Caco-2 (cell line): ENCODE measurements around the gene MACROH2A2. TPM values are rescaled to one million over a fixed set of nuclear protein-coding genes. Genes with fewer than 3 reads are reported as not detected.

ENCODE experiments used
- BruUV-seq: library from RNA; stranded (reverse); fragments of 400-500 nt; replicated peaks from 2 replicates; lab custom pipeline; 2021; lab: Mats Ljungman, UMichigan
- CTCF ChIA-PET: fragments of 300-600 bp; sonication (Branson Sonifier 250); formaldehyde crosslinking; loops from one replicate; lab custom pipeline; 2022; ENCODE audit warnings: antibody characterized with exemption; lab: Charles Lee
- POLR2A ChIA-PET: fragments of 300-600 bp; sonication (Branson Sonifier 250); formaldehyde crosslinking; loops from one replicate; lab custom pipeline; 2022; ENCODE audit warnings: antibody characterized with exemption; lab: Charles Lee
- DNase-seq, 2 experiments: peaks; one replicate each; pipeline versions ENCODE4 v3.0.0 to v3.0.0-alpha.2; 2020 to 2022
- H3K27me3 ChIP-seq: replicated peaks from 2 replicates; pipeline ENCODE4 v1.6.0; 2011; ENCODE audit warnings: low read length; ENCODE audit not compliant: control insufficient read depth, insufficient read depth
- H3K36me3 ChIP-seq: 2 replicates; pipeline ENCODE4 v1.5.1; 2011; ENCODE audit warnings: low read length; ENCODE audit not compliant: control insufficient read depth, insufficient read depth
- H3K4me1 ChIP-seq: fragments of 250-450 bp; sonication (Bioruptor Pico); 2 replicates; pipeline ENCODE4 v1.5.1; 2020; ENCODE audit warnings: mild to moderate bottlenecking
- H3K4me3 ChIP-seq: 2 replicates; pipeline ENCODE4 v1.5.1; 2011; ENCODE audit warnings: low read depth, mild to moderate bottlenecking, control low read depth, low read length
- H3K9me3 ChIP-seq: fragments of 250-450 bp; sonication (Bioruptor Pico); 2 replicates; pipeline ENCODE4 v1.5.1; 2020; ENCODE audit warnings: mild to moderate bottlenecking, moderate library complexity
- H3K27ac Mint-ChIP-seq: one replicate; pipeline ENCODE4 v1.8.0; 2022; ENCODE audit warnings: mixed read lengths; ENCODE audit not compliant: unreplicated experiment
- H3K27me3 Mint-ChIP-seq: one replicate; pipeline ENCODE4 v1.8.0; 2022; ENCODE audit warnings: mixed read lengths; ENCODE audit not compliant: insufficient read depth, unreplicated experiment
- H3K36me3 Mint-ChIP-seq: one replicate; pipeline ENCODE4 v1.8.0; 2022; ENCODE audit warnings: mild to moderate bottlenecking, mixed read lengths; ENCODE audit not compliant: insufficient read depth, unreplicated experiment
- H3K4me1 Mint-ChIP-seq: one replicate; pipeline ENCODE4 v1.8.0; 2022; ENCODE audit warnings: low read depth, mixed read lengths; ENCODE audit not compliant: unreplicated experiment
- H3K4me3 Mint-ChIP-seq: one replicate; pipeline ENCODE4 v1.8.0; 2022; ENCODE audit warnings: mild to moderate bottlenecking, moderate library complexity, mixed read lengths; ENCODE audit not compliant: unreplicated experiment
- H3K9me3 Mint-ChIP-seq: one replicate; pipeline ENCODE4 v1.8.0; 2022; ENCODE audit warnings: mixed read lengths; ENCODE audit not compliant: unreplicated experiment
- CTCF ChIP-seq, 2 experiments: fragments of 200-600 bp in 1 of 2; IDR thresholded peaks; 1 replicate in 1 of 2; 2 replicates in 1 of 2; pipeline versions ENCODE4 v1.5.1 to v1.8.0; 2011 to 2022; ENCODE audit warnings: antibody characterized with exemption in 1 of 2, control low read depth in 1 of 2, inconsistent platforms in 1 of 2, low read depth in 1 of 2, low read length in 1 of 2, mild to moderate bottlenecking in 1 of 2, moderate library complexity in 1 of 2; ENCODE audit not compliant: insufficient read depth in 1 of 2, severe bottlenecking in 1 of 2, unreplicated experiment in 1 of 2
- intact Hi-C: fragments of 100-400 bp; cut with micrococcal nuclease; formaldehyde crosslinking; loops from one replicate; pipeline ENCODE4 v1.10.0; 2022; ENCODE audit not compliant: unreplicated experiment
- total RNA-seq: library from RNA; stranded (reverse); gene quantifications from 2 replicates; pipeline ENCODE4 v1.2.3, GENCODE V29; 2022

The MACROH2A2 gene
- total RNA-seq, 1 experiment from 2014 or later: 6.1 TPM

DNA sequence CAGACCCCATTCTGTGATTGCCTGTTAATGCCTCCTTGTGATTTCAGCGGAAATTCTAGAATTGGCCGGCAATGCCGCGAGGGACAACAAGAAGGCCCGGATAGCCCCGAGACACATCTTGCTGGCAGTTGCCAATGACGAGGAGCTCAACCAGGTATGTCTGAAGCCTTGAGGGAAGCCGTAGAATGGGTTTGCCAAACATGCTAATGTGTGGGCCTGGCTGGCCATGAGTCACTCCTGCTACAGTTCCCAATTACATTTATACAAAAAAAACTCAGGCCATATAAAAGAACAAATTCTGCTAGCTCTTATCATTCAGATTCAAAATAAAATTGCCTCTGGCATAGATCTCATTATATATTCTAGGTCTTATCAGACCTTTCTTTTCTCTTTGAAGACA is 37.4 kb downstream of the MACROH2A2 start:
- no peak for TF ChIP-seq CTCF (IDR thresholded peaks at IDR 0.05; ENCODE audit: insufficient read depth in 1 of 2, low read depth in 1 of 2, low read length in 1 of 2, severe bottlenecking in 1 of 2, unreplicated experiment in 1 of 2)
- Histone ChIP-seq H3K9me3 (no peaks in the 10 kb centered on the region), H3K4me1 (peaks cover 78% of the 10 kb centered on the region), H3K4me3 (no peak overlapping the region), H3K27me3 (no peaks in the 10 kb centered on the region), H3K36me3 (no peaks in the 10 kb centered on the region)
- Mint-ChIP-seq H3K9me3 (no peaks in the 10 kb centered on the region), H3K27me3 (no peaks in the 10 kb centered on the region), H3K36me3 (peaks cover 6% of the 10 kb centered on the region), H3K27ac (peak overlapping the region; percentile 92), H3K4me3 (peak overlapping the region; percentile 69), H3K4me1 (peaks cover 68% of the 10 kb centered on the region)
- intact Hi-C loops: loop anchor here (2.0 kb wide), 1 partner anchor 27 kb away; no protein-coding TSS in a partner anchor
- DNase-seq: peak in 1 of 2 experiments; percentile 26
- POLR2A ChIA-PET: interaction anchor here (0.6 to 2.2 kb wide), 3 partner anchors 28 to 338 kb away, joined by 3 to 22 read pairs (median 3); partner anchors contain the start of gene TYSND1
- BruUV-seq: no TSS peak
- CTCF ChIA-PET: interaction anchor here (1.8 to 6.0 kb wide), 3 partner anchors 26 to 175 kb away, joined by 4 to 54 read pairs (median 22); partner anchors contain the start of gene TYSND1

- H3K4me1 ChIP-seq: peaks cover 69% of the 10 kb centered on the region
- CTCF ChIA-PET: interaction anchor here (0.6 to 6.0 kb wide), 8 partner anchors 10 to 208 kb away, joined by 3 to 54 read pairs (median 3); partner anchors contain the start of gene TYSND1
Measured at GRCh38 chr10:70090951-70091350, 38.3 kb downstream of the MACROH2A2 start.

GRCh38 chr10:70092389-70092718 is 39.7 kb downstream of the MACROH2A2 start:
- no peak overlapping the region for H3K4me3 Mint-ChIP-seq
- H3K9me3 Mint-ChIP-seq: no peaks in the 10 kb centered on the region
- Histone ChIP-seq H3K9me3 (no peaks in the 10 kb centered on the region), H3K4me3 (no peak overlapping the region), H3K27me3 (no peaks in the 10 kb centered on the region), H3K4me1 (peaks cover 58% of the 10 kb centered on the region), H3K36me3 (no peaks in the 10 kb centered on the region)
- H3K27ac Mint-ChIP-seq: peak overlapping the region; percentile 92
- TF ChIP-seq CTCF (IDR thresholded peaks at IDR 0.05; ENCODE audit: insufficient read depth in 1 of 2, low read depth in 1 of 2, low read length in 1 of 2, severe bottlenecking in 1 of 2, unreplicated experiment in 1 of 2): no peak
- no peaks in the 10 kb centered on the region for H3K27me3 Mint-ChIP-seq
- POLR2A ChIA-PET: interaction anchor here (3.5 kb wide), 1 partner anchor 54 kb away, joined by 17 read pairs; the partner anchor contains the start of gene TYSND1
- no TSS peak for BruUV-seq
- intact Hi-C loops: no loop called here
- CTCF ChIA-PET: interaction anchor here (1.4 to 6.0 kb wide), 4 partner anchors 8 to 53 kb away, joined by 4 to 54 read pairs (median 10); partner anchors contain the start of gene TYSND1
- H3K36me3 Mint-ChIP-seq: peaks cover 6% of the 10 kb centered on the region
- peaks cover 53% of the 10 kb centered on the region for H3K4me1 Mint-ChIP-seq
- no peak for DNase-seq

More at GRCh38 chr10:70090951-70091350, 38.3 kb downstream of the MACROH2A2 start:
- peak overlapping the region; percentile 69 for H3K4me3 Mint-ChIP-seq
- BruUV-seq: no TSS peak
- intact Hi-C loops: loop anchor here (2.0 kb wide), 1 partner anchor 26 kb away; no protein-coding TSS in a partner anchor
- Histone ChIP-seq H3K9me3 (no peaks in the 10 kb centered on the region), H3K36me3 (no peaks in the 10 kb centered on the region), H3K27me3 (no peaks in the 10 kb centered on the region), H3K4me3 (no peak overlapping the region)
- POLR2A ChIA-PET: interaction anchor here (0.6 to 2.2 kb wide), 2 partner anchors 56 to 277 kb away, joined by 3 to 22 read pairs; partner anchors contain the start of gene TYSND1
- DNase-seq: peak; percentile 83 to 85
- no peak for TF ChIP-seq CTCF (IDR thresholded peaks at IDR 0.05; ENCODE audit: insufficient read depth in 1 of 2, low read depth in 1 of 2, low read length in 1 of 2, severe bottlenecking in 1 of 2, unreplicated experiment in 1 of 2)
- H3K27me3 Mint-ChIP-seq: no peaks in the 10 kb centered on the region
- H3K4me1 Mint-ChIP-seq: peaks cover 59% of the 10 kb centered on the region
- peaks cover 6% of the 10 kb centered on the region for H3K36me3 Mint-ChIP-seq
- H3K27ac Mint-ChIP-seq: peak overlapping the region; percentile 92
- H3K9me3 Mint-ChIP-seq: no peaks in the 10 kb centered on the region
